ENCODE data around the gene MAN1A2. TPM values are rescaled to one million over a fixed set of nuclear protein-coding genes. Genes with fewer than 3 reads are reported as not detected.

MAN1A2 gene
- total RNA-seq, 1 experiment from 2014 or later, result 21.0 TPM

GRCh38 chr1:117412472-117412871 lies 45.2 kb downstream of the MAN1A2 start:
- intact Hi-C loops (cut with micrococcal nuclease; ENCODE audit: unreplicated experiment), result no loop called here

GRCh38 chr1:117413412-117413811 lies 46.2 kb downstream of the MAN1A2 start:
- Histone ChIP-seq H3K4me1 (no peaks in the 10 kb centered on the region), H3K36me3 (ENCODE audit: control insufficient read depth, insufficient read depth, low read length) (no peaks in the 10 kb centered on the region), H3K9me3 (no peaks in the 10 kb centered on the region), H3K27me3 (replicated peaks; ENCODE audit: control insufficient read depth, insufficient read depth, low read length) (no peaks in the 10 kb centered on the region), H3K4me3 (ENCODE audit: low read depth, low read length) (no peak overlapping the region)
- Mint-ChIP-seq H3K27me3 (ENCODE audit: insufficient read depth, unreplicated experiment) (no peaks in the 10 kb centered on the region), H3K4me3 (ENCODE audit: unreplicated experiment) (no peak overlapping the region), H3K9me3 (ENCODE audit: unreplicated experiment) (no peaks in the 10 kb centered on the region), H3K36me3 (ENCODE audit: insufficient read depth, unreplicated experiment) (no peaks in the 10 kb centered on the region), H3K4me1 (ENCODE audit: low read depth, unreplicated experiment) (peaks cover 6% of the 10 kb centered on the region), H3K27ac (ENCODE audit: unreplicated experiment) (no peak overlapping the region)
- no peak for TF ChIP-seq CTCF (IDR thresholded peaks at IDR 0.05; ENCODE audit: insufficient read depth in 1 of 2, low read depth in 1 of 2, low read length in 1 of 2, severe bottlenecking in 1 of 2, unreplicated experiment in 1 of 2)
- BruUV-seq (replicated peaks), result no TSS peak
- CTCF ChIA-PET, result interaction anchor here (0.6 kb wide), 1 partner anchor 13 kb away, joined by 3 read pairs; no protein-coding TSS in a partner anchor
- intact Hi-C loops (cut with micrococcal nuclease; ENCODE audit: unreplicated experiment), result no loop called here
- POLR2A ChIA-PET, result no interaction called here
- no peak for DNase-seq

More at GRCh38 chr1:117412472-117412871, 45.2 kb downstream of the MAN1A2 start:
- no peaks in the 10 kb centered on the region for H3K4me1 ChIP-seq
- no peaks in the 10 kb centered on the region for H3K36me3 ChIP-seq (ENCODE audit: control insufficient read depth, insufficient read depth, low read length)
- H3K4me3 ChIP-seq (ENCODE audit: low read depth, low read length), result no peak overlapping the region
- POLR2A ChIA-PET, result no interaction called here
- no peak for DNase-seq
- Mint-ChIP-seq H3K27me3 (ENCODE audit: insufficient read depth, unreplicated experiment) (no peaks in the 10 kb centered on the region), H3K4me1 (ENCODE audit: low read depth, unreplicated experiment) (peaks cover 6% of the 10 kb centered on the region), H3K4me3 (ENCODE audit: unreplicated experiment) (no peak overlapping the region), H3K9me3 (ENCODE audit: unreplicated experiment) (no peaks in the 10 kb centered on the region), H3K36me3 (ENCODE audit: insufficient read depth, unreplicated experiment) (no peaks in the 10 kb centered on the region), H3K27ac (ENCODE audit: unreplicated experiment) (no peak overlapping the region)
- CTCF ChIA-PET, result no interaction called here
- no peaks in the 10 kb centered on the region for H3K9me3 ChIP-seq
- BruUV-seq (replicated peaks), result no TSS peak
- no peaks in the 10 kb centered on the region for H3K27me3 ChIP-seq (replicated peaks; ENCODE audit: control insufficient read depth, insufficient read depth, low read length)
- no peak for TF ChIP-seq CTCF (IDR thresholded peaks at IDR 0.05; ENCODE audit: insufficient read depth in 1 of 2, low read depth in 1 of 2, low read length in 1 of 2, severe bottlenecking in 1 of 2, unreplicated experiment in 1 of 2)

- H3K4me1 Mint-ChIP-seq (ENCODE audit: low read depth, unreplicated experiment), result peaks cover 6% of the 10 kb centered on the region
- H3K9me3 ChIP-seq, result no peaks in the 10 kb centered on the region
- no peaks in the 10 kb centered on the region for H3K9me3 Mint-ChIP-seq (ENCODE audit: unreplicated experiment)
- TF ChIP-seq CTCF (IDR thresholded peaks at IDR 0.05; ENCODE audit: insufficient read depth in 1 of 2, low read depth in 1 of 2, low read length in 1 of 2, severe bottlenecking in 1 of 2, unreplicated experiment in 1 of 2), result no peak
- intact Hi-C loops (cut with micrococcal nuclease; ENCODE audit: unreplicated experiment), result no loop called here
- POLR2A ChIA-PET, result no interaction called here
- H3K4me3 Mint-ChIP-seq (ENCODE audit: unreplicated experiment), result no peak overlapping the region
- no peak overlapping the region for H3K27ac Mint-ChIP-seq (ENCODE audit: unreplicated experiment)
- no peaks in the 10 kb centered on the region for H3K36me3 Mint-ChIP-seq (ENCODE audit: insufficient read depth, unreplicated experiment)
- no peaks in the 10 kb centered on the region for H3K4me1 ChIP-seq
- no peaks in the 10 kb centered on the region for H3K27me3 ChIP-seq (replicated peaks; ENCODE audit: control insufficient read depth, insufficient read depth, low read length)
- H3K36me3 ChIP-seq (ENCODE audit: control insufficient read depth, insufficient read depth, low read length), result no peaks in the 10 kb centered on the region
- no peaks in the 10 kb centered on the region for H3K27me3 Mint-ChIP-seq (ENCODE audit: insufficient read depth, unreplicated experiment)
- BruUV-seq (replicated peaks), result no TSS peak
- CTCF ChIA-PET, result no interaction called here
- no peak overlapping the region for H3K4me3 ChIP-seq (ENCODE audit: low read depth, low read length)
- no peak for DNase-seq
Measured at GRCh38 chr1:117414943-117415342, 47.7 kb downstream of the MAN1A2 start.

Measured in Caco-2 (cell line).